SK-N-SH (cell line): ENCODE results near the gene GPR32. TPM values are rescaled to one million over a fixed set of nuclear protein-coding genes. Genes with fewer than 3 reads are reported as not detected.
"Not testable (repeated sequence)": the region's sequence is repeated elsewhere in the genome, so short reads cannot be mapped to it uniquely, and the experiment has no call there.

Experiments used
- CTCF ChIA-PET: fragments of 300-600, 350-600 bp; formaldehyde crosslinking; extraction: SDS; loops from one replicate; lab custom pipeline; 2021; lab: Yijun Ruan, JAX
- POLR2A ChIA-PET: fragments of 350-600 bp; sonication (Branson Sonifier 250); formaldehyde crosslinking; extraction: SDS; loops from one replicate; lab custom pipeline; 2020; ENCODE audit warnings: antibody characterized with exemption, inconsistent platforms; lab: Yijun Ruan, JAX
- DNase-seq: peaks from one replicate; pipeline ENCODE4 v3.0.0; 2012
- H2AFZ ChIP-seq: fragments of 200-600 bp; sonication (generic); 2 replicates; pipeline ENCODE4 v1.8.1; 2016; ENCODE audit warnings: antibody characterized with exemption, mild to moderate bottlenecking, low read depth
- H3F3A ChIP-seq: fragments of 200-600 bp; sonication (generic); replicated peaks from 2 replicates; pipeline ENCODE3; 2016; ENCODE audit warnings: antibody characterized with exemption, mild to moderate bottlenecking; ENCODE audit not compliant: insufficient read depth
- H3K27ac ChIP-seq, 2 experiments: fragments of 200-500 bp in 1 of 2; fragments of 200-600 bp in 1 of 2; sonication (Bioruptor generic) in 1 of 2; sonication (generic), shearing (Covaris generic) in 1 of 2; 2 replicates each; pipeline versions ENCODE4 v1.5.1 to v1.6.1; 2014 to 2016; ENCODE audit warnings: low read depth in 2 of 2, inconsistent platforms in 1 of 2, low read length in 1 of 2, mild to moderate bottlenecking in 1 of 2, mixed read lengths in 1 of 2
- H3K27me3 ChIP-seq: fragments of 200-600 bp; sonication (generic), shearing (Covaris generic); 2 replicates; pipeline ENCODE4 v1.6.1; 2016; ENCODE audit warnings: mixed run types; ENCODE audit not compliant: insufficient read depth
- H3K36me3 ChIP-seq, 2 experiments: fragments of 200-500 bp in 1 of 2; fragments of 200-600 bp in 1 of 2; sonication (Bioruptor generic) in 1 of 2; sonication (generic) in 1 of 2; replicated peaks in 1 of 2; 2 replicates each; pipeline versions ENCODE3 to v1.5.1; 2014 to 2016; ENCODE audit warnings: low read length in 1 of 2, mild to moderate bottlenecking in 1 of 2; ENCODE audit not compliant: insufficient read depth in 2 of 2, control insufficient read depth in 1 of 2
- H3K4me1 ChIP-seq, 2 experiments: fragments of 200-500 bp in 1 of 2; fragments of 200-600 bp in 1 of 2; sonication (Bioruptor generic) in 1 of 2; sonication (generic), shearing (Covaris generic) in 1 of 2; 2 replicates each; pipeline versions ENCODE4 v1.5.1 to v1.6.1; 2014 to 2016; ENCODE audit warnings: low read depth in 1 of 2, low read length in 1 of 2, mixed run types in 1 of 2; ENCODE audit not compliant: insufficient read depth in 2 of 2, control insufficient read depth in 1 of 2
- H3K4me2 ChIP-seq: fragments of 200-600 bp; sonication (generic), shearing (Covaris generic); 2 replicates; pipeline ENCODE4 v1.6.1; 2017; ENCODE audit warnings: mixed run types
- H3K4me3 ChIP-seq, 2 experiments: fragments of 200-500 bp in 1 of 2; fragments of 200-600 bp in 1 of 2; sonication (Bioruptor generic) in 1 of 2; sonication (generic), shearing (Covaris generic) in 1 of 2; 2 replicates each; pipeline versions ENCODE4 v1.5.1 to v1.8.1; 2014 to 2016; ENCODE audit warnings: low read depth in 2 of 2, inconsistent platforms in 1 of 2, low read length in 1 of 2, mild to moderate bottlenecking in 1 of 2, mixed read lengths in 1 of 2, moderate library complexity in 1 of 2
- H3K79me2 ChIP-seq: fragments of 200-600 bp; sonication (generic); 2 replicates; pipeline ENCODE4 v1.8.1; 2017; ENCODE audit warnings: mild to moderate bottlenecking; ENCODE audit not compliant: insufficient read depth
- H3K9ac ChIP-seq: fragments of 200-600 bp; sonication (generic); 2 replicates; pipeline ENCODE4 v1.6.1; 2017; ENCODE audit warnings: mixed run types
- H3K9me2 ChIP-seq: fragments of 200-600 bp; sonication (generic); 2 replicates; pipeline ENCODE4 v1.6.1; 2017; ENCODE audit warnings: mixed run types
- H3K9me3 ChIP-seq: fragments of 200-600 bp; sonication (generic); 2 replicates; pipeline ENCODE4 v1.6.1; 2017; ENCODE audit warnings: mixed run types, mild to moderate bottlenecking, moderate library complexity
- H4K20me1 ChIP-seq: fragments of 200-600 bp; sonication (generic); 2 replicates; pipeline ENCODE4 v1.6.1; 2017; ENCODE audit warnings: mild to moderate bottlenecking, mixed run types; ENCODE audit not compliant: insufficient read depth
- ELF1 ChIP-seq: IDR thresholded peaks from 2 replicates; pipeline ENCODE4 v1.4.0; 2012
- EP300 ChIP-seq, 2 experiments: IDR thresholded peaks; 2 replicates each; pipeline versions ENCODE4 v1.4.0 to v1.6.1; 2012; ENCODE audit warnings: borderline replicate concordance in 1 of 2, low read depth in 1 of 2, low read length in 1 of 2
- FOXJ3 ChIP-seq: sonication (generic); formaldehyde crosslinking; IDR thresholded peaks from 2 replicates; pipeline ENCODE4 v1.5.1; 2020; ENCODE audit warnings: mild to moderate bottlenecking, missing genetic modification reagents
- JUND ChIP-seq: IDR thresholded peaks from 2 replicates; pipeline ENCODE4 v1.4.0; 2012
- MEF2A ChIP-seq: IDR thresholded peaks from 2 replicates; pipeline ENCODE4 v1.4.0; 2012; ENCODE audit warnings: low read depth, borderline replicate concordance
- NRF1 ChIP-seq: IDR thresholded peaks from 2 replicates; pipeline ENCODE4 v1.6.1; 2012; ENCODE audit warnings: low read depth, mild to moderate bottlenecking, low read length
- SIN3A ChIP-seq: IDR thresholded peaks from 2 replicates; pipeline ENCODE4 v1.6.1; 2012; ENCODE audit warnings: low read depth, mild to moderate bottlenecking, low read length, moderate library complexity, borderline replicate concordance
- TCF12 ChIP-seq: IDR thresholded peaks from 2 replicates; pipeline ENCODE4 v1.4.0; 2012
- YY1 ChIP-seq: IDR thresholded peaks from 2 replicates; pipeline ENCODE4 v1.4.0; 2012; ENCODE audit warnings: low read depth, mild to moderate bottlenecking
- WGBS: methylation state at CpG from one replicate; pipeline ENCODE4 v1.1.6; 2017; ENCODE audit warnings: low lambda C conversion rate; 5-methylcytosine and 5-hydroxymethylcytosine counted together
- polyA plus RNA-seq, 3 experiments: library from polyadenylated mRNA; depleted of rRNA; stranded (reverse); fragments of >200 nt; gene quantifications; 2 replicates each; pipeline ENCODE4 v1.2.3, GENCODE V29; 2012
- TF ChIP-seq, protein P1 (sequence below): IDR thresholded peaks from 2 replicates; pipeline ENCODE4 v1.6.1; 2012; ENCODE audit warnings: mild to moderate bottlenecking, low read depth, low read length, moderate library complexity
- TF ChIP-seq, protein P2 (sequence below): IDR thresholded peaks from 2 replicates; pipeline ENCODE4 v1.4.0; 2012; ENCODE audit warnings: low read depth

The GPR32 gene
- polyA plus RNA-seq, 1 of the 3 experiments (the other 2 are of a cell fraction), result not detected

DNA sequence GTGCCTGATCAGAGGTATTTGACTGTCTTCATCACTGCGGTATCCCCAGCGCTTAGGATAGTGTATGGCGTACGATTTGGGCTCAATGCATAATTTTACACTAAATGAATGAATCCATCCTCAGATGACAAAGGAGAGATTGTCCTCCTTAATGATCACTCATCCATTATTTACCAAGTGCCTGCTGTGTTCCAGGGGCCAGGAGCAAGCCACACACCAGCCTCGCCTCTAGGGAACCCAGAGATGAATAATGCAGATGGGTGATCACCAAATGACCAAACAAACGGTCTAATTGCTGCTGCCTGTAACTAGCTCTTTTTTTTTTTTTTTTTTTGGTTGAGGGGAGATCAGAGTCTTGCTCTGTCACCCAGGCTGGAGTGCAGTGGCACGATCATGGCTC, 5.9 kb upstream of the GPR32 start:
- Histone ChIP-seq H4K20me1 (no peaks in the 10 kb centered on the region), H3K9ac (no peak overlapping the region)
- 69% methylated on average over 7 of the region's 7 CpGs for WGBS
- TF ChIP-seq EP300 (IDR thresholded peaks at IDR 0.05; ENCODE audit: borderline replicate concordance in 1 of 2, low read depth in 1 of 2, low read length in 1 of 2) (no peak), SIN3A (no peak), ELF1 (no peak), FOXJ3 (CRISPR knock-in tag) (no peak), TCF12 (no peak), MEF2A (no peak), YY1 (no peak), JUND (no peak), NRF1 (no peak)
- TF ChIP-seq, protein P1, sequence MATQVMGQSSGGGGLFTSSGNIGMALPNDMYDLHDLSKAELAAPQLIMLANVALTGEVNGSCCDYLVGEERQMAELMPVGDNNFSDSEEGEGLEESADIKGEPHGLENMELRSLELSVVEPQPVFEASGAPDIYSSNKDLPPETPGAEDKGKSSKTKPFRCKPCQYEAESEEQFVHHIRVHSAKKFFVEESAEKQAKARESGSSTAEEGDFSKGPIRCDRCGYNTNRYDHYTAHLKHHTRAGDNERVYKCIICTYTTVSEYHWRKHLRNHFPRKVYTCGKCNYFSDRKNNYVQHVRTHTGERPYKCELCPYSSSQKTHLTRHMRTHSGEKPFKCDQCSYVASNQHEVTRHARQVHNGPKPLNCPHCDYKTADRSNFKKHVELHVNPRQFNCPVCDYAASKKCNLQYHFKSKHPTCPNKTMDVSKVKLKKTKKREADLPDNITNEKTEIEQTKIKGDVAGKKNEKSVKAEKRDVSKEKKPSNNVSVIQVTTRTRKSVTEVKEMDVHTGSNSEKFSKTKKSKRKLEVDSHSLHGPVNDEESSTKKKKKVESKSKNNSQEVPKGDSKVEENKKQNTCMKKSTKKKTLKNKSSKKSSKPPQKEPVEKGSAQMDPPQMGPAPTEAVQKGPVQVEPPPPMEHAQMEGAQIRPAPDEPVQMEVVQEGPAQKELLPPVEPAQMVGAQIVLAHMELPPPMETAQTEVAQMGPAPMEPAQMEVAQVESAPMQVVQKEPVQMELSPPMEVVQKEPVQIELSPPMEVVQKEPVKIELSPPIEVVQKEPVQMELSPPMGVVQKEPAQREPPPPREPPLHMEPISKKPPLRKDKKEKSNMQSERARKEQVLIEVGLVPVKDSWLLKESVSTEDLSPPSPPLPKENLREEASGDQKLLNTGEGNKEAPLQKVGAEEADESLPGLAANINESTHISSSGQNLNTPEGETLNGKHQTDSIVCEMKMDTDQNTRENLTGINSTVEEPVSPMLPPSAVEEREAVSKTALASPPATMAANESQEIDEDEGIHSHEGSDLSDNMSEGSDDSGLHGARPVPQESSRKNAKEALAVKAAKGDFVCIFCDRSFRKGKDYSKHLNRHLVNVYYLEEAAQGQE, result no peak
- TF ChIP-seq, protein P2, sequence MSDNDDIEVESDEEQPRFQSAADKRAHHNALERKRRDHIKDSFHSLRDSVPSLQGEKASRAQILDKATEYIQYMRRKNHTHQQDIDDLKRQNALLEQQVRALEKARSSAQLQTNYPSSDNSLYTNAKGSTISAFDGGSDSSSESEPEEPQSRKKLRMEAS, result no peak
- TF ChIP-seq, all 33 proteins: peak for 0
- H3F3A ChIP-seq, result no peaks in the 10 kb centered on the region
- H3K4me1 ChIP-seq, result no peaks in the 10 kb centered on the region
- no peaks in the 10 kb centered on the region for H3K9me3 ChIP-seq
- ChIA-PET CTCF (interaction anchor here (1.0 to 2.4 kb wide), 2 partner anchors 13 to 40 kb away, joined by 3 to 8 read pairs; no protein-coding TSS in a partner anchor), POLR2A (interaction anchor here (0.5 to 0.6 kb wide), 2 partner anchors 39 to 108 kb away, joined by 3 read pairs; no protein-coding TSS in a partner anchor)
- H3K27ac ChIP-seq, result no peak overlapping the region
- H3K79me2 ChIP-seq, result no peaks in the 10 kb centered on the region
- no peak for DNase-seq
- no peaks in the 10 kb centered on the region for H3K27me3 ChIP-seq
- H3K4me3 ChIP-seq, result no peak overlapping the region
- H3K36me3 ChIP-seq, result no peaks in the 10 kb centered on the region
- H3K4me2 ChIP-seq, result no peak overlapping the region
- no peaks in the 10 kb centered on the region for H3K9me2 ChIP-seq
- no peak overlapping the region for H2AFZ ChIP-seq

- WGBS, result 49% methylated on average over 8 of the region's 12 CpGs
- H3K27me3 ChIP-seq, H3K4me3 ChIP-seq, H3K9me2 ChIP-seq, H3K4me2 ChIP-seq, H3F3A ChIP-seq, DNase-seq, H3K79me2 ChIP-seq, H3K9ac ChIP-seq, H3K9me3 ChIP-seq, H4K20me1 ChIP-seq, POLR2A ChIA-PET, H3K4me1 ChIP-seq, H3K36me3 ChIP-seq, H3K27ac ChIP-seq, H2AFZ ChIP-seq: not testable (repeated sequence)
- CTCF ChIA-PET, result interaction anchor here (1.5 kb wide), 1 partner anchor 16 kb away, joined by 4 read pairs; no protein-coding TSS in a partner anchor
Measured at GRCh38 chr19:50766746-50767145, 3.5 kb upstream of the GPR32 start.

GRCh38 chr19:50767263-50767662, 3.0 kb upstream of the GPR32 start:
- H2AFZ ChIP-seq, result peak overlapping the region; percentile 56; the same call in 1 of the 2 replicates
- H3K27ac ChIP-seq, DNase-seq, H3K79me2 ChIP-seq, H3K9me3 ChIP-seq, H3K4me1 ChIP-seq, POLR2A ChIA-PET, H3K27me3 ChIP-seq, H3K4me3 ChIP-seq, H3K9me2 ChIP-seq, H3K9ac ChIP-seq, H4K20me1 ChIP-seq, H3K4me2 ChIP-seq, H3K36me3 ChIP-seq, H3F3A ChIP-seq: not testable (repeated sequence)
- WGBS, result 33% methylated on average over 5 of the region's 5 CpGs
- CTCF ChIA-PET, result interaction anchor here (1.0 kb wide), 1 partner anchor 17 kb away, joined by 3 read pairs; no protein-coding TSS in a partner anchor
